ENCODE data around the gene TEX2. TPM values are rescaled to one million over a fixed set of nuclear protein-coding genes. Genes with fewer than 3 reads are reported as not detected.
A peak's percentile ranks its signal among the peaks of the same experiment; 100 is the strongest.

The TEX2 gene
- total RNA-seq, 1 experiment from 2014 or later: 36.2 TPM

GRCh38 chr17:64115822-64116534 is 147.1 kb downstream of the TEX2 start:
- H3K36me3 ChIP-seq: no peaks in the 10 kb centered on the region
- H3K9me3 ChIP-seq (replicated peaks): no peaks in the 10 kb centered on the region
- H3K4me3 ChIP-seq: no peak overlapping the region
- no peak for DNase-seq
- H3K27ac ChIP-seq: no peak overlapping the region
- H3K27me3 ChIP-seq: no peaks in the 10 kb centered on the region
- H3K4me1 ChIP-seq: no peaks in the 10 kb centered on the region

- DNase-seq: no peak
- no peaks in the 10 kb centered on the region for H3K27me3 ChIP-seq
- H3K4me1 ChIP-seq: no peaks in the 10 kb centered on the region
- no peaks in the 10 kb centered on the region for H3K9me3 ChIP-seq (replicated peaks)
- no peak overlapping the region for H3K27ac ChIP-seq
- H3K36me3 ChIP-seq: no peaks in the 10 kb centered on the region
- no peak overlapping the region for H3K4me3 ChIP-seq
Observed at GRCh38 chr17:64115043-64115698, 147.9 kb downstream of the TEX2 start.

GRCh38 chr17:64113006-64113405 is 150.1 kb downstream of the TEX2 start:
- DNase-seq: no peak
- Histone ChIP-seq H3K36me3 (no peaks in the 10 kb centered on the region), H3K27ac (no peak overlapping the region)

GRCh38 chr17:64111831-64112230 is 151.2 kb downstream of the TEX2 start:
- Histone ChIP-seq H3K27me3 (no peaks in the 10 kb centered on the region), H3K4me3 (no peak overlapping the region), H3K4me1 (no peaks in the 10 kb centered on the region), H3K9me3 (replicated peaks) (no peaks in the 10 kb centered on the region), H3K36me3 (no peaks in the 10 kb centered on the region), H3K27ac (no peak overlapping the region)
- no peak for DNase-seq

More at GRCh38 chr17:64113006-64113405, 150.1 kb downstream of the TEX2 start:
- H3K9me3 ChIP-seq (replicated peaks): no peaks in the 10 kb centered on the region
- H3K27me3 ChIP-seq: no peaks in the 10 kb centered on the region
- H3K4me1 ChIP-seq: no peaks in the 10 kb centered on the region
- H3K4me3 ChIP-seq: no peak overlapping the region

GRCh38 chr17:64110379-64111152 is 152.5 kb downstream of the TEX2 start:
- no peaks in the 10 kb centered on the region for H3K4me1 ChIP-seq
- H3K9me3 ChIP-seq (replicated peaks): no peaks in the 10 kb centered on the region
- no peak for DNase-seq
- H3K27me3 ChIP-seq: no peaks in the 10 kb centered on the region
- no peak overlapping the region for H3K27ac ChIP-seq
- no peaks in the 10 kb centered on the region for H3K36me3 ChIP-seq
- H3K4me3 ChIP-seq: no peak overlapping the region

- H3K9me3 ChIP-seq (replicated peaks): no peaks in the 10 kb centered on the region
- H3K4me3 ChIP-seq: no peak overlapping the region
- H3K27me3 ChIP-seq: no peaks in the 10 kb centered on the region
- H3K4me1 ChIP-seq: no peaks in the 10 kb centered on the region
- no peaks in the 10 kb centered on the region for H3K36me3 ChIP-seq
- no peak overlapping the region for H3K27ac ChIP-seq
- no peak for DNase-seq
Observed at GRCh38 chr17:64109400-64109799, 153.7 kb downstream of the TEX2 start.

GRCh38 chr17:64107500-64108236 is 155.4 kb downstream of the TEX2 start:
- Histone ChIP-seq H3K4me1 (no peaks in the 10 kb centered on the region), H3K27ac (no peak overlapping the region), H3K4me3 (no peak overlapping the region), H3K36me3 (no peaks in the 10 kb centered on the region), H3K9me3 (replicated peaks) (no peaks in the 10 kb centered on the region), H3K27me3 (no peaks in the 10 kb centered on the region)
- DNase-seq: no peak

GRCh38 chr17:64106918-64107317 is 156.1 kb downstream of the TEX2 start:
- no peak for DNase-seq
- Histone ChIP-seq H3K27me3 (no peaks in the 10 kb centered on the region), H3K27ac (no peak overlapping the region), H3K36me3 (no peaks in the 10 kb centered on the region), H3K4me1 (no peaks in the 10 kb centered on the region), H3K4me3 (no peak overlapping the region), H3K9me3 (replicated peaks) (no peaks in the 10 kb centered on the region)

GRCh38 chr17:64103391-64104364 is 159.4 kb downstream of the TEX2 start:
- Histone ChIP-seq H3K4me1 (no peaks in the 10 kb centered on the region), H3K27ac (no peak overlapping the region), H3K36me3 (no peaks in the 10 kb centered on the region), H3K27me3 (no peaks in the 10 kb centered on the region), H3K4me3 (no peak overlapping the region), H3K9me3 (replicated peaks) (no peaks in the 10 kb centered on the region)
- DNase-seq: peak; percentile 34 to 58

GRCh38 chr17:64102627-64103390 is 160.3 kb downstream of the TEX2 start:
- Histone ChIP-seq H3K27ac (no peak overlapping the region), H3K4me3 (no peak overlapping the region), H3K9me3 (replicated peaks) (no peaks in the 10 kb centered on the region), H3K27me3 (no peaks in the 10 kb centered on the region), H3K36me3 (no peaks in the 10 kb centered on the region), H3K4me1 (no peaks in the 10 kb centered on the region)
- DNase-seq: no peak

- Histone ChIP-seq H3K4me3 (no peak overlapping the region), H3K9me3 (replicated peaks) (no peaks in the 10 kb centered on the region), H3K27me3 (no peaks in the 10 kb centered on the region), H3K4me1 (peaks cover 9% of the 10 kb centered on the region), H3K36me3 (no peaks in the 10 kb centered on the region), H3K27ac (no peak overlapping the region)
- DNase-seq: no peak
Observed at GRCh38 chr17:64099543-64099942, 163.5 kb downstream of the TEX2 start.

All from SJCRH30 (cell line).